ENCODE data around the gene KRT81. TPM values are rescaled to one million over a fixed set of nuclear protein-coding genes. Genes with fewer than 3 reads are reported as not detected.

KRT81 gene
- total and polyA plus RNA-seq, 2 experiments from 2014 or later, result 0.11 to 0.34 TPM

GRCh38 chr12:52320784-52321400 lies 29.6 kb upstream of the KRT81 start, which contains the start of gene KRT83:
KRT83 (minus strand) TSS chr12:52321398; CDS start chr12:52321335, 63 bp downstream.
- Histone ChIP-seq H3K9me3 (ENCODE audit: low read depth) (no peaks in the 10 kb centered on the region), H3K4me1 (ENCODE audit: insufficient read depth) (no peaks in the 10 kb centered on the region), H3K36me3 (ENCODE audit: low read depth) (no peaks in the 10 kb centered on the region), H3K79me2 (ENCODE audit: insufficient read depth) (no peaks in the 10 kb centered on the region), H4K20me1 (ENCODE audit: insufficient read depth) (no peaks in the 10 kb centered on the region), H3K4me2 (ENCODE audit: unreplicated experiment) (no peak within 1 kb of the TSS), H3K9ac (no peak within 1 kb of the TSS), H2AFZ (no peak within 1 kb of the TSS), H3K27me3 (replicated peaks; ENCODE audit: insufficient read depth) (peaks cover 30% of the 10 kb centered on the region), H3F3A (ENCODE audit: insufficient read depth) (no peaks in the 10 kb centered on the region), H3K9me2 (ENCODE audit: insufficient read depth) (no peaks in the 10 kb centered on the region), H3K27ac (no peak within 1 kb of the TSS), H3K4me3 (no peak within 1 kb of the TSS)
- in situ Hi-C loops (cut with MboI), result no loop called here
- DNase-seq, result no peak
- no peak for TF ChIP-seq EZH2 (IDR thresholded peaks at IDR 0.05; ENCODE audit: insufficient read depth, poor library complexity, severe bottlenecking)
- TF ChIP-seq EZH2phosphoT487 (IDR thresholded peaks at IDR 0.05; ENCODE audit: insufficient read depth, low read depth), result no peak
- 72 to 76% methylated on average over 35 of the region's 35 CpGs for WGBS, 2 experiments (ENCODE audit: low coverage in 1 of 2, low lambda C conversion rate in 2 of 2, missing lambda C conversion rate in 2 of 2)

GRCh38 chr12:52319097-52319496 lies 27.8 kb upstream of the KRT81 start:
- Histone ChIP-seq H3K9me2 (ENCODE audit: insufficient read depth) (no peaks in the 10 kb centered on the region), H2AFZ (no peak overlapping the region), H3K9ac (no peak overlapping the region), H3K4me3 (no peak overlapping the region), H4K20me1 (ENCODE audit: insufficient read depth) (no peaks in the 10 kb centered on the region), H3F3A (ENCODE audit: insufficient read depth) (no peaks in the 10 kb centered on the region), H3K27ac (no peak overlapping the region), H3K9me3 (ENCODE audit: low read depth) (no peaks in the 10 kb centered on the region), H3K36me3 (ENCODE audit: low read depth) (no peaks in the 10 kb centered on the region), H3K79me2 (ENCODE audit: insufficient read depth) (no peaks in the 10 kb centered on the region), H3K4me1 (ENCODE audit: insufficient read depth) (no peaks in the 10 kb centered on the region), H3K4me2 (ENCODE audit: unreplicated experiment) (no peak overlapping the region), H3K27me3 (replicated peaks; ENCODE audit: insufficient read depth) (peaks cover 30% of the 10 kb centered on the region)
- DNase-seq, result no peak
- 56 to 64% methylated on average over 11 of the region's 11 CpGs for WGBS, 2 experiments (ENCODE audit: low coverage in 1 of 2, low lambda C conversion rate in 2 of 2, missing lambda C conversion rate in 2 of 2)
- TF ChIP-seq EZH2phosphoT487 (IDR thresholded peaks at IDR 0.05; ENCODE audit: insufficient read depth, low read depth), result no peak
- no peak for TF ChIP-seq EZH2 (IDR thresholded peaks at IDR 0.05; ENCODE audit: insufficient read depth, poor library complexity, severe bottlenecking)
- in situ Hi-C loops (cut with MboI), result no loop called here

GRCh38 chr12:52318241-52318990 lies 27.1 kb upstream of the KRT81 start:
- Histone ChIP-seq H3K9ac (no peak overlapping the region), H3K4me1 (ENCODE audit: insufficient read depth) (no peaks in the 10 kb centered on the region), H3K4me3 (no peak overlapping the region), H3K9me2 (ENCODE audit: insufficient read depth) (no peaks in the 10 kb centered on the region), H3K9me3 (ENCODE audit: low read depth) (no peaks in the 10 kb centered on the region), H2AFZ (no peak overlapping the region), H3K27me3 (replicated peaks; ENCODE audit: insufficient read depth) (peaks cover 30% of the 10 kb centered on the region), H3K36me3 (ENCODE audit: low read depth) (no peaks in the 10 kb centered on the region), H3K4me2 (ENCODE audit: unreplicated experiment) (no peak overlapping the region), H3K79me2 (ENCODE audit: insufficient read depth) (no peaks in the 10 kb centered on the region), H3K27ac (no peak overlapping the region), H3F3A (ENCODE audit: insufficient read depth) (no peaks in the 10 kb centered on the region), H4K20me1 (ENCODE audit: insufficient read depth) (no peaks in the 10 kb centered on the region)
- DNase-seq, result no peak
- TF ChIP-seq EZH2phosphoT487 (IDR thresholded peaks at IDR 0.05; ENCODE audit: insufficient read depth, low read depth), result no peak
- TF ChIP-seq EZH2 (IDR thresholded peaks at IDR 0.05; ENCODE audit: insufficient read depth, poor library complexity, severe bottlenecking), result no peak
- in situ Hi-C loops (cut with MboI), result no loop called here
- 64 to 69% methylated on average over 11 of the region's 11 CpGs for WGBS, 2 experiments (ENCODE audit: low coverage in 1 of 2, low lambda C conversion rate in 2 of 2, missing lambda C conversion rate in 2 of 2)

GRCh38 chr12:52317468-52318052 lies 26.2 kb upstream of the KRT81 start:
- no peak overlapping the region for H2AFZ ChIP-seq
- H3F3A ChIP-seq (ENCODE audit: insufficient read depth), result no peaks in the 10 kb centered on the region
- no peaks in the 10 kb centered on the region for H3K36me3 ChIP-seq (ENCODE audit: low read depth)
- H3K9me2 ChIP-seq (ENCODE audit: insufficient read depth), result no peaks in the 10 kb centered on the region
- no peaks in the 10 kb centered on the region for H3K4me1 ChIP-seq (ENCODE audit: insufficient read depth)
- no peaks in the 10 kb centered on the region for H3K9me3 ChIP-seq (ENCODE audit: low read depth)
- TF ChIP-seq EZH2phosphoT487 (IDR thresholded peaks at IDR 0.05; ENCODE audit: insufficient read depth, low read depth) (no peak), EZH2 (IDR thresholded peaks at IDR 0.05; ENCODE audit: insufficient read depth, poor library complexity, severe bottlenecking) (no peak)
- no peak for DNase-seq
- no peaks in the 10 kb centered on the region for H3K79me2 ChIP-seq (ENCODE audit: insufficient read depth)
- H4K20me1 ChIP-seq (ENCODE audit: insufficient read depth), result no peaks in the 10 kb centered on the region
- no peak overlapping the region for H3K9ac ChIP-seq
- peaks cover 29% of the 10 kb centered on the region for H3K27me3 ChIP-seq (replicated peaks; ENCODE audit: insufficient read depth)
- no peak overlapping the region for H3K27ac ChIP-seq
- 62 to 69% methylated on average over 12 of the region's 12 CpGs for WGBS, 2 experiments (ENCODE audit: low coverage in 1 of 2, low lambda C conversion rate in 2 of 2, missing lambda C conversion rate in 2 of 2)
- H3K4me2 ChIP-seq (ENCODE audit: unreplicated experiment), result no peak overlapping the region
- in situ Hi-C loops (cut with MboI), result no loop called here
- no peak overlapping the region for H3K4me3 ChIP-seq
